Esophagus muscularis mucosa (tissue), 4 donors: ENCODE data around the gene ATG10. TPM values are rescaled to one million over a fixed set of nuclear protein-coding genes. Genes with fewer than 3 reads are reported as not detected.
"Not testable (repeated sequence)": the region's sequence is repeated elsewhere in the genome, so short reads cannot be mapped to it uniquely, and the experiment has no call there.

ENCODE experiments used
- DNase-seq: peaks from one replicate; pipeline ENCODE4 v3.0.0-alpha.2; 2017; ENCODE audit errors: extremely low spot score
- H3K27ac ChIP-seq, 4 donors: fragments of 200-600 bp; sonication (generic); replicated peaks in 1 of 4; 1 replicate in 3 of 4; 2 replicates in 1 of 4; pipeline ENCODE4 v1.5.1; 2016 to 2019; ENCODE audit warnings: mild to moderate bottlenecking in 1 of 4
- H3K27me3 ChIP-seq, 4 donors: fragments of 200-600 bp; sonication (generic); one replicate each; pipeline versions ENCODE4 v1.5.1 to v1.6.0; 2016 to 2019
- H3K36me3 ChIP-seq, 4 donors: fragments of 200-600 bp; sonication (generic); one replicate each; pipeline ENCODE4 v1.5.1; 2016 to 2019
- H3K4me1 ChIP-seq, 4 donors: fragments of 200-600 bp; sonication (generic); one replicate each; pipeline ENCODE4 v1.5.1; 2016 to 2019
- H3K4me3 ChIP-seq, 4 donors: fragments of 200-600 bp; sonication (generic); 1 replicate in 2 of 4; 2 replicates in 2 of 4; pipeline ENCODE4 v1.5.1; 2016 to 2019; ENCODE audit warnings: mild to moderate bottlenecking in 4 of 4, moderate library complexity in 1 of 4
- H3K9me3 ChIP-seq, 4 donors: fragments of 200-600 bp; sonication (generic); 1 replicate in 3 of 4; 2 replicates in 1 of 4; pipeline ENCODE4 v1.5.1; 2016 to 2019
- EP300 ChIP-seq: sonication (generic); formaldehyde crosslinking; IDR thresholded peaks from one replicate; pipeline ENCODE4 v1.6.1; 2017; ENCODE audit warnings: antibody characterized with exemption
- POLR2A ChIP-seq: fragments of 450-650 bp; IDR thresholded peaks from one replicate; pipeline ENCODE4 v1.6.1; 2017; ENCODE audit warnings: antibody characterized with exemption, moderate library complexity, mild to moderate bottlenecking, low read depth
- POLR2AphosphoS5 ChIP-seq, 2 donors: sonication (generic); formaldehyde crosslinking; IDR thresholded peaks; one replicate each; pipeline ENCODE4 v1.6.1; 2017; ENCODE audit warnings: antibody characterized with exemption in 2 of 2
- WGBS: methylation state at CpG from one replicate; pipeline ENCODE4 v1.1.5; 2018; 5-methylcytosine and 5-hydroxymethylcytosine counted together
- intact Hi-C: fragments of 100-400 bp; cut with DNase I; formaldehyde crosslinking; loops from one replicate; pipeline ENCODE4 v1.15.1; 2023
- total RNA-seq, 4 donors: library from RNA; depleted of rRNA; stranded (reverse); fragments of >200 nt; gene quantifications; one replicate each; pipeline versions ENCODE4 v1.1.0 to v1.2.1, GENCODE V29; 2016
- TF ChIP-seq, protein P1 (sequence below), 3 experiments: fragments of 200-600 bp in 2 of 3; fragments of 450-650 bp in 1 of 3; sonication (generic) in 2 of 3; IDR thresholded peaks; one replicate each; pipeline ENCODE4 v1.5.1; 2017 to 2019; ENCODE audit warnings: antibody characterized with exemption in 3 of 3, mild to moderate bottlenecking in 2 of 3, moderate library complexity in 1 of 3

The ATG10 gene
- total RNA-seq, 4 donors from 2014 or later = 5.2 to 9.1 (median 7.3) TPM

DNA sequence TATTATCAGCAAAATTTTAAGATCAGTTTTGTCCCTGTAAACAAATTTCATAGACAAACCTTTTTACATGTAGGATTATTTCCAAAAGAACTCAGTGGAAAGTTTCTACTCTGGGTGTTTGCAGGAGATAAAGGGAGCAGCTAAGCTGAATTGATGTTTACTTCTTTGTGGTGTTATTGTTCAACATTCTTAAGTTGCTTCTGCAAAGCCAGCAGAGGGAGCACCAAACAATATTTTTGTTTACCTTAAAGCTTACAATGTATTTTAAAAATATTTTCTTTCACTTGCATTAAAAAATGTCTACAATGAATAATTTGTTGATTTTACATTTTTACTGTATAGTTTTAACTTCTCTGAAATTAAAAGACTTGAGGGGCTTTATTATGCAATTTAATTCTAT is 135.4 kb downstream of the ATG10 start:
- no peak for DNase-seq
- intact Hi-C loops = no loop called here
- TF ChIP-seq POLR2AphosphoS5 (IDR thresholded peaks at IDR 0.05) (no peak), EP300 (no peak), POLR2A (no peak)
- TF ChIP-seq, protein P1, sequence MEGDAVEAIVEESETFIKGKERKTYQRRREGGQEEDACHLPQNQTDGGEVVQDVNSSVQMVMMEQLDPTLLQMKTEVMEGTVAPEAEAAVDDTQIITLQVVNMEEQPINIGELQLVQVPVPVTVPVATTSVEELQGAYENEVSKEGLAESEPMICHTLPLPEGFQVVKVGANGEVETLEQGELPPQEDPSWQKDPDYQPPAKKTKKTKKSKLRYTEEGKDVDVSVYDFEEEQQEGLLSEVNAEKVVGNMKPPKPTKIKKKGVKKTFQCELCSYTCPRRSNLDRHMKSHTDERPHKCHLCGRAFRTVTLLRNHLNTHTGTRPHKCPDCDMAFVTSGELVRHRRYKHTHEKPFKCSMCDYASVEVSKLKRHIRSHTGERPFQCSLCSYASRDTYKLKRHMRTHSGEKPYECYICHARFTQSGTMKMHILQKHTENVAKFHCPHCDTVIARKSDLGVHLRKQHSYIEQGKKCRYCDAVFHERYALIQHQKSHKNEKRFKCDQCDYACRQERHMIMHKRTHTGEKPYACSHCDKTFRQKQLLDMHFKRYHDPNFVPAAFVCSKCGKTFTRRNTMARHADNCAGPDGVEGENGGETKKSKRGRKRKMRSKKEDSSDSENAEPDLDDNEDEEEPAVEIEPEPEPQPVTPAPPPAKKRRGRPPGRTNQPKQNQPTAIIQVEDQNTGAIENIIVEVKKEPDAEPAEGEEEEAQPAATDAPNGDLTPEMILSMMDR (IDR thresholded peaks at IDR 0.05) = peak in 2 of 3 experiments; percentile 20 to 22

DNA sequence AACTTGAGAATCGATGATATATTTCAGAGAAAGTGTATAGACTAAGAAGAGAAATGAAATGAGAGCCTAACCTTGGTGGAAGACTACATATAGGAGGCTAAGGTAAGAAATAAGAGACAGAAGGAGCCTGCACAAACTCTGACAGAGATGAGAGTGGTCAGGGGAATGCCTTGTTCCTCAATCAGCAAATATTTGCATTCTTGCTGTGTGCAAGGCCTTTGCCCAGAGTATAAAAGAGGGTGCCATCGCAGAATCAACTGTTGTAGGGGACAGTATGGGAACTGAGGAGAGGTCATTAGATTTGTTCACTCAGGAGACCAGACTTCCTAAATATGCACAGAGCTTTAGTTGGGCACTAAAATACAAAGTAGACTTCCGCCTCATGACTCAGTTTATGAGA is 137.2 kb downstream of the ATG10 start:
- Histone ChIP-seq H3K4me1 (peaks cover 11 to 18% (median 17%) of the 10 kb centered on the region in 4 donors), H3K27me3 (no peaks in the 10 kb centered on the region), H3K9me3 (no peaks in the 10 kb centered on the region), H3K36me3 (no peaks in the 10 kb centered on the region), H3K4me3 (no peak overlapping the region), H3K27ac (no peak overlapping the region)
- intact Hi-C loops = no loop called here
- TF ChIP-seq, protein P1 (IDR thresholded peaks at IDR 0.05) = no peak
- no peak for TF ChIP-seq POLR2AphosphoS5 (IDR thresholded peaks at IDR 0.05)
- no peak for TF ChIP-seq POLR2A
- no peak for TF ChIP-seq EP300
- no peak for DNase-seq
- WGBS = 99% methylated on average over 3 of the region's 3 CpGs

More for the DNA sequence above, 135.4 kb downstream of the ATG10 start:
- Histone ChIP-seq H3K4me3 (no peak overlapping the region), H3K4me1 (peaks cover 11 to 18% (median 17%) of the 10 kb centered on the region in 4 donors), H3K36me3 (no peaks in the 10 kb centered on the region), H3K27ac (no peak overlapping the region), H3K9me3 (no peaks in the 10 kb centered on the region), H3K27me3 (no peaks in the 10 kb centered on the region)

GRCh38 chr5:82109915-82110314 is 138.1 kb downstream of the ATG10 start:
- H3K4me3 ChIP-seq, H3K27me3 ChIP-seq, H3K36me3 ChIP-seq, intact Hi-C loops, H3K9me3 ChIP-seq, DNase-seq, H3K27ac ChIP-seq: not testable (repeated sequence)
- H3K4me1 ChIP-seq = peaks cover 11 to 18% (median 17%) of the 10 kb centered on the region in 4 donors
- 100% methylated on average over 2 of the region's 2 CpGs for WGBS

GRCh38 chr5:82111191-82111590 is 139.4 kb downstream of the ATG10 start:
- Histone ChIP-seq H3K9me3 (no peaks in the 10 kb centered on the region), H3K4me3 (no peak overlapping the region), H3K27ac (no peak overlapping the region), H3K36me3 (no peaks in the 10 kb centered on the region), H3K27me3 (no peaks in the 10 kb centered on the region), H3K4me1 (peaks cover 8 to 17% (median 15%) of the 10 kb centered on the region in 4 donors)
- 89% methylated on average over 2 of the region's 2 CpGs for WGBS
- DNase-seq = no peak
- intact Hi-C loops = no loop called here
- no peak for TF ChIP-seq EP300
- no peak for TF ChIP-seq POLR2AphosphoS5 (IDR thresholded peaks at IDR 0.05)
- TF ChIP-seq, protein P1 (IDR thresholded peaks at IDR 0.05) = no peak
- no peak for TF ChIP-seq POLR2A

DNA sequence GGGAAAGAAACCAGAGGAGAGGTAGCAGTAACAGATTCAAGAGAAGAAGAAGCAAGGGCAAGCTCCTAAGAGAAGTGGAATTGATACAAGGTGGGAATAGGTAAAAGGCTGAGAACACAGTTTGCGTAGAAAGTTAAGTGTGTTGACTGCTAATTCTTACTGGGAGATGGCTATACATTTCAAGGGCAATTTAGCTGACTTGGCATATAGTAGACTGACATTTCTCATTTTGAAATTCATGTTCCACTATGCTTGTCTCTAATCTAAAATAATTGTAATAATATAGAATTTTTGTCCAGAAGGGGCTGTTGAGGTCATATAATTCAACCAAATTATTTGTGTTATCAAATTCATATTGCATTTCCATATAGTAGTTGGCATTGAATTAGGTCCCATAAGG is 144.0 kb downstream of the ATG10 start:
- H3K36me3 ChIP-seq = no peaks in the 10 kb centered on the region
- no peaks in the 10 kb centered on the region for H3K4me1 ChIP-seq
- intact Hi-C loops = no loop called here
- no peaks in the 10 kb centered on the region for H3K27me3 ChIP-seq
- DNase-seq = no peak
- TF ChIP-seq POLR2A (no peak), POLR2AphosphoS5 (IDR thresholded peaks at IDR 0.05) (no peak), EP300 (no peak)
- TF ChIP-seq, protein P1 (IDR thresholded peaks at IDR 0.05) = no peak
- H3K4me3 ChIP-seq = no peak overlapping the region
- 100% methylated on average over 1 of the region's 1 CpG for WGBS
- no peak overlapping the region for H3K27ac ChIP-seq
- H3K9me3 ChIP-seq = no peaks in the 10 kb centered on the region
